ENCODE results near the gene HRH3. TPM values are rescaled to one million over a fixed set of nuclear protein-coding genes. Genes with fewer than 3 reads are reported as not detected.

The HRH3 gene
- total RNA-seq, 1 donor from 2014 or later = not detected

DNA sequence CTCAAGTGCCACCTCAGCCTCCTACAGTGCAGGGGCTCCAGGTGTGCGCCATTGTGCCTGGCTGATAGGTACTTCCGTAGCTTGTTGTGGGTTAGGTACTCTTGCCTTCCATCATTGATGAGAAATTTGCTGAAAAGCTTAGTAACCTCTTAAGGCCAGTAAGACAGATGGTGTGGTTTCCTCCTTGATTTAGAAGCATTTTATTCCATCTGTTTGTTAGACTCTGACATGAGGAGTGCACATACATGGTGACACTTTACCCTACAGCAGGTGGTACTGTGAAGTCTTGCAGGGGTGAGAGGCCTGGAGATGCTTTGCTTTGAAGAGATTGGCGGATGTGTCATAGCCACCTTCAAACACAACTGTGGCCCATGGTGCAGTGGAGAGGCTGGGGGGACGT, 52.0 kb downstream of the HRH3 start:
- H3K4me1 Mint-ChIP-seq = no peaks in the 10 kb centered on the region
- no peak for TF ChIP-seq CTCF (IDR thresholded peaks at IDR 0.05)
- no peak for ATAC-seq (ENCODE audit: low read depth)
- H3K4me3 Mint-ChIP-seq = no peak overlapping the region
- H3K36me3 Mint-ChIP-seq (ENCODE audit: low read depth) = peaks cover 36% of the 10 kb centered on the region
- POLR2A ChIA-PET = interaction anchor here (0.8 kb wide), 1 partner anchor 14 kb away, joined by 7 read pairs; no protein-coding TSS in a partner anchor
- no peak overlapping the region for H3K27ac Mint-ChIP-seq
- H3K9me3 Mint-ChIP-seq = no peaks in the 10 kb centered on the region
- intact Hi-C loops (cut with micrococcal nuclease) = no loop called here
- no peaks in the 10 kb centered on the region for H3K27me3 Mint-ChIP-seq
- CTCF ChIA-PET = no interaction called here
- no peak for DNase-seq

DNA sequence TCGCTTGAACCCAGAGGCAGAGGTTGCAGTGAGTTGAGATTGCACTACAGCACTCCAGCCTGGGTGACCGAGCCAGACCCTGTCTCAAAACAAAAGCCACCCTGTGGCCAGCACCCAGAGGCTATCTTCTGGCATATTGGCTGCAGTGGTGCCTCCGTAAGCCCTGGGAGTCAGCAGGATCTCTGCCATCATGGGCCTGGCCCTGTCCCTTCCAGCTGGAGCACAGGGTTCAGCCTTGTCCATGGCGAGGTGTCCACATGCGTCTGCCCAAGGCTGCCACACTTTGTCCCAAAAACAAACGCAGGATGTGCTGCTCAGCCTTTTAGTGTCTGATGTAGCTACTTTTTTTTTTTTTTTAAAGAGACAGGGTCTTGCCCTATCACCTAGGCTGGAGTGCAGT, 52.6 kb downstream of the HRH3 start:
- intact Hi-C loops (cut with micrococcal nuclease) = no loop called here
- CTCF ChIA-PET = no interaction called here
- H3K27ac Mint-ChIP-seq = no peak overlapping the region
- POLR2A ChIA-PET = interaction anchor here (0.8 kb wide), 1 partner anchor 14 kb away, joined by 7 read pairs; no protein-coding TSS in a partner anchor
- H3K36me3 Mint-ChIP-seq (ENCODE audit: low read depth) = peaks cover 37% of the 10 kb centered on the region
- no peaks in the 10 kb centered on the region for H3K27me3 Mint-ChIP-seq
- H3K4me1 Mint-ChIP-seq = no peaks in the 10 kb centered on the region
- ATAC-seq (ENCODE audit: low read depth) (no peak), DNase-seq (no peak)
- H3K4me3 Mint-ChIP-seq = no peak overlapping the region
- TF ChIP-seq CTCF (IDR thresholded peaks at IDR 0.05) = no peak
- no peaks in the 10 kb centered on the region for H3K9me3 Mint-ChIP-seq

GRCh38 chr20:62165762-62166399, 54.2 kb downstream of the HRH3 start:
- ATAC-seq (ENCODE audit: low read depth) (no peak), DNase-seq (no peak)
- ChIA-PET CTCF (no interaction called here), POLR2A (no interaction called here)
- no peak overlapping the region for H3K4me3 Mint-ChIP-seq
- H3K4me1 Mint-ChIP-seq = no peaks in the 10 kb centered on the region
- peaks cover 45% of the 10 kb centered on the region for H3K36me3 Mint-ChIP-seq (ENCODE audit: low read depth)
- intact Hi-C loops (cut with micrococcal nuclease) = no loop called here
- no peaks in the 10 kb centered on the region for H3K27me3 Mint-ChIP-seq
- no peak for TF ChIP-seq CTCF (IDR thresholded peaks at IDR 0.05)
- H3K27ac Mint-ChIP-seq = no peak overlapping the region
- H3K9me3 Mint-ChIP-seq = no peaks in the 10 kb centered on the region

Other genes with a start within 250 kb of the HRH3 start
- gene TAF4, start 154.4 kb downstream of the HRH3 start, total RNA-seq = 24.9 and 26.9 TPM in 2 replicates
- gene LSM14B, start 97.8 kb downstream of the HRH3 start, total RNA-seq = 35.4 and 36.4 TPM in 2 replicates
- 241 and 260 TPM in 2 replicates for gene PSMA7, start 76.9 kb downstream of the HRH3 start, total RNA-seq
- 9.0 and 9.1 TPM in 2 replicates for gene SS18L1, start 76.5 kb downstream of the HRH3 start, total RNA-seq
- 40.8 and 46.8 TPM in 2 replicates for gene MTG2, start 37.2 kb downstream of the HRH3 start, total RNA-seq
- 40.3 and 43.0 TPM in 2 replicates for gene OSBPL2, start 18.2 kb upstream of the HRH3 start, total RNA-seq
- gene ADRM1, start 82.7 kb upstream of the HRH3 start, total RNA-seq = 97.9 and 98.0 TPM in 2 replicates
- gene LAMA5, start 147.0 kb upstream of the HRH3 start, total RNA-seq = 19.8 and 24.8 TPM in 2 replicates
- gene RPS21, start 166.8 kb upstream of the HRH3 start, total RNA-seq = 2,912 and 3,555 TPM in 2 replicates
- 6.6 and 7.0 TPM in 2 replicates for gene CABLES2, start 187.0 kb upstream of the HRH3 start, total RNA-seq
- gene RBBP8NL, start 207.3 kb upstream of the HRH3 start, total RNA-seq = not detected in 2 replicates

Measured in activated B cell treated with CpG ODN at 0.5 μM for 24 hours (primary cell).